WI38 (cell line): ENCODE results near the gene SYNM.
"Not testable (repeated sequence)": the region's sequence is repeated elsewhere in the genome, so short reads cannot be mapped to it uniquely, and the experiment has no call there.

Source experiments
- H3K4me3 ChIP-seq: 2 replicates; pipeline ENCODE4 v1.5.1; 2011; ENCODE audit warnings: low read depth, mild to moderate bottlenecking, control low read depth, low read length
- CTCF ChIP-seq: IDR thresholded peaks from 2 replicates; pipeline ENCODE4 v1.5.1; 2012; ENCODE audit warnings: low read depth, mild to moderate bottlenecking, control low read depth, low read length

Gene SYNM

GRCh38 chr15:99074446-99074845 is 30.4 kb upstream of the SYNM start:
- H3K4me3 ChIP-seq, result no peak overlapping the region
- no peak for TF ChIP-seq CTCF

GRCh38 chr15:99075059-99075652 is 29.7 kb upstream of the SYNM start:
- not testable (repeated sequence) for H3K4me3 ChIP-seq

GRCh38 chr15:99076109-99076508 is 28.8 kb upstream of the SYNM start:
- TF ChIP-seq CTCF, result no peak
- no peak overlapping the region for H3K4me3 ChIP-seq

- peak; percentile 75 for TF ChIP-seq CTCF
- H3K4me3 ChIP-seq, result peak overlapping the region; percentile 40
Measured at GRCh38 chr15:99076555-99077308, 28.1 kb upstream of the SYNM start.

DNA sequence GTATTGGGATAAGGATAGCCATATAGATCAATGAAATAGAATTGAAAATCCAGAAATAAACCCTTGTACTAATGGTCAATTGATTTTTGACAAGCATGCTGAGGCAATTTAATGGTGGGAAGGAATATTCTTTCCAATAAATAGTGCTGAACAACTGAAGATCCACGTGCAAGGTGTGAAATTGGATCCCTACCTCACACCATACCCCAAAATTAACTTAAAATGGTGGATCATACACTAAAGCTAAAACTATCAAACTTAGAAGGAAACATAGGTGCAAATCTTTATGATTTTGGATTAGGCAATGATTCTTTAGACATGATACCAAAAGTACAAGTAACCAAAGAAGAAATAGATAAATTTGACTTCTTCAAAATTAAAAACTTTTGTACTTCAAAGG is 22.1 kb upstream of the SYNM start:
- TF ChIP-seq CTCF, result no peak
- H3K4me3 ChIP-seq, result no peak overlapping the region

DNA sequence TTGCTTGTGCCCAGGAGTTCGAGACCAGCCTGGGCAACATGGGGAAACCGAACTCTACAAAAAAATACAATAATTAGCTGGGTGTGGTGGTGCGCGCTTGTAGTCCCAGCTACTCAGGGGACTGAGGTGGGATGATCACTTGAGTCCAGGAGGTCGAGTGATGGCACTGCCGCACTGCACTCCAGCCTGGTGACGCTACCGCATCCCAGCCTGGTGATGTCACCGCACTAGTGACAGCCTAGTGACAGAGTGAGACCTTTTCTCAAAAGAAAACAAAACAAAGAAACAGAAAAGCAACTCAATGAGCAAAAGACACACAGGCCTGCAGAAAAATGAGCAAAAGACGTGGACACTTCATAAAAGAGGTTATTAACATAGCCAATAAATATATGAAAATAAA is 19.9 kb upstream of the SYNM start:
- TF ChIP-seq CTCF, result no peak
- no peak overlapping the region for H3K4me3 ChIP-seq

DNA sequence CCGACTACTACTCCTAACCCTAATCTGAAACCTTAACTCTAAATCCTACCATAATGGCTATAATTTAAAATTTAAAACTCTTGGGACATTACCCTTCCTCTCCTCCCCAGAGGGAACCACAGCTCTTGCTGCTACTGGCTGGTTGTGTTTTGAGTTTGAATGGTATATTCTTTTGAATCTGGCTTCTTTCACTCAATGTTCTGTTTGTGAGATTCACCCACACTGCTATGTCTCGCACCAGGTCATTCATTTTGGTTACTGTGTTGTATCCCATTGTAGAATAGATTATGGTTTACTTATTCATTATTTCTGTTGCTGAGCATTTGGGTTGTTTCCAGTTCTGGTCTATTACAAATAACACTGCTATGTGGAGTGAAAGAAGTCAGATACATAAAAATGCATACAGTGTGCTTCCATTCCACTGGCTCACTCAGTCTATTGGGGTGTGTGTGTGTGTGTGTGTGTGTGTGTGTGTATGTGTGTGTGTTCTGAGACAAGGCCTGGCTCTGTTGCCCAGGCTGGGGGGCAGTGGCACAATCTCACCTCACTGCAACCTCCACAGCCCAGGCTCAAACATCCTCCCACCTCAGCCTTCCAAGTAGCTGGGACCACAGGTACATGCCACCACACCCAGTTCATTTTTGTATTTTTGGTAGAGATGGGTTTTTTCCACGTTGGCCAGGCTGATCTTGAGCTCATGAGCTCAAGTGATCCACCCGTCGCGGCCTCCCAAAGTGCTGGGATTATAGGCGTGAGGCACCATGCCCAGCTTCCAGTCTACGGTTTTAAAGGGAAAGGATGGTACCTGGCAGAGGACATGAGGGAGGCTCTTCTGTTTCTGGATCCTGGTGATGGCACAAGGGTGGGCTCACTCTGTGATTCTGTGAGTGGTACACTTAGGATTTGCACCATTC is 19.2 kb upstream of the SYNM start:
- TF ChIP-seq CTCF, result no peak

More for the DNA sequence above, 19.2 kb upstream of the SYNM start:
- no peak overlapping the region for H3K4me3 ChIP-seq
